Measurements from ENCODE around the gene BRD7.

- no peak for TF ChIP-seq CTCF (IDR thresholded peaks at IDR 0.05)
- TF ChIP-seq POLR2A (IDR thresholded peaks at IDR 0.05) = no peak
Observed at GRCh38 chr16:50302472-50303005, 66.2 kb downstream of the BRD7 start.

Data from Peyer's patch (tissue), 4 donors.